HTERT RPE-1 (cell line): ENCODE measurements around the gene ASPG.

Source experiments
- in situ Hi-C: fragments of 300-500 bp; cut with MboI; formaldehyde crosslinking; loops from 4 replicates; pipeline ENCODE4 v1.14.3; 2020; ENCODE audit warnings: low sequenced_read_pairs

ASPG gene

DNA sequence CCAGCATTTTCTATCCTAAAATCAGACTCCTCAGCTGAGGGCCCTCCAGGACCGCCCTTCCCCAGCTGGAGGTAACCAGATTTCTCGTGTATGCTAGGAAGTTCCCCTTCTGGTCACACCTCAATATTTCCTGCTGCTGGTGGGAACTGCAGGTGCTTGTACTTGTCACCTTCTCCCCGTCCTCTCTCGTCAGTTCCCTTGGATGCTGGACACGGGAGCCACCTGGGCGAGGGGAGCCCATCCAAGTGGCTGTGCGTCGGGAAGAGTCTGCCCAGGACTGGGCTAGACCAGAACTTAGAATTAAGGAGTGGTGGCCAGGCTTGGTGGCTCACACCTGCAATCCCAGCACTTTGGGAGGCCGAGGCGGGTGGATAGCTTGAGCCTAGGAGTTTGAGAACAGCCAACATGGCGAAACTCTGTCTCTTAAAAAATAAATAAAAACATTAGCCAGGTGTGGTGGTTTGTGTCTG is 29.7 kb downstream of the ASPG start:
- in situ Hi-C loops, result no loop called here

- in situ Hi-C loops, result no loop called here
Observed at GRCh38 chr14:104115691-104116287, 30.3 kb downstream of the ASPG start.

GRCh38 chr14:104116288-104116755 is 30.8 kb downstream of the ASPG start:
- in situ Hi-C loops, result no loop called here

GRCh38 chr14:104116756-104117340 is 31.3 kb downstream of the ASPG start:
- in situ Hi-C loops, result no loop called here

DNA sequence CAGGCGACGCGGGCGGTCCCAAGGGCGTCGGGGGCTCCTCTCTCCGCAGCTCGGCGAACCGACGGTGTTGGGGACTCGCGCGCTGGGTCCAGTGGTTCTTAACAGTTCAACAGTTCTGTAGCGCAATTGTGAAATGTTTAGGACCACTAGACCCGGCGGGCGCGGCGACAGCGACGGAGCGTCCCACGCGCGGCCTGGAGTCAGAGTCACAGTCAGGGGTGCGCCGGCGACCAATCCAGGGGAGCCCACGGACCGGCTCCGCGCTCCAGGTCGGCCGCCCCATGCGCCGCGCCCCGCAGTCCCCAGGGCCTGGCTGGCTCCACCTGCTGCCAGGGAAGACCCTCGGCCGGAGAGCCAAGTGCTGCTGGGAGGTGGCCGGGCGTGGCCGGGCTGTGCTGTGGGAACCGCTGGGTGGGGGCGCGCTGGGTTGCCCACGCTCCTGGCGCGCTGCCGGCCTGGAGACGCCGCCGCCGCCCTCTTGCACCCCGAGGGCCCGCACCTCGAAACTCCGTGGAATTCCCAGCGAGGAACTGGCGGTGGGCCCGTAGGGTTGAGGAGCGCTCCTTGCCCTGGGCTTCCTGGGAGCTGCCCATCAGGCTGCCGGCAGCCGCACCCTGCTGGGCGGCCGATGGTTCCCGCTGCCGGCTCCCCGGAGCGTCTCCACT is 32.0 kb downstream of the ASPG start:
- in situ Hi-C loops, result no loop called here

- in situ Hi-C loops, result no loop called here
Observed at GRCh38 chr14:104118006-104118844, 32.7 kb downstream of the ASPG start.

DNA sequence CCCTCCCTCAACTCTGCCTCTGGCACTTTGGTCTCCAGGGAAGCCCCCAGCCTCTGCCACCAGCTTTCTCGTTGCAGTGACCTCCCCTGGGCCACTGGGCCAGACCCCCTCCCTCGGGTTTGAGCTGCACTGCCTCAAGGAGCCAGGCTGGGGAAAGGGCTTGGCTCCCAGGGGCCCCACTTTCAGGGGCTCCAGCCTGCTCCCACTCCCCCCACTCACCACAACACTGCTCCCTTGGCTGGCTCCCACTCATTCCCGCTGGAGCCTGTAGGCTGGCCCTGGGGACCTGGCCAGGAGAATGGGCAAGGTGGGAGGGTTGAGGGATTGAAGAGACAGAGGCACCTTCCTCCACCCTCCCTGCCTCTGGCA is 33.6 kb downstream of the ASPG start:
- in situ Hi-C loops, result no loop called here

GRCh38 chr14:104119488-104120251 is 34.2 kb downstream of the ASPG start:
- in situ Hi-C loops, result no loop called here

- in situ Hi-C loops, result no loop called here
Observed at GRCh38 chr14:104120281-104120741, 34.8 kb downstream of the ASPG start.

DNA sequence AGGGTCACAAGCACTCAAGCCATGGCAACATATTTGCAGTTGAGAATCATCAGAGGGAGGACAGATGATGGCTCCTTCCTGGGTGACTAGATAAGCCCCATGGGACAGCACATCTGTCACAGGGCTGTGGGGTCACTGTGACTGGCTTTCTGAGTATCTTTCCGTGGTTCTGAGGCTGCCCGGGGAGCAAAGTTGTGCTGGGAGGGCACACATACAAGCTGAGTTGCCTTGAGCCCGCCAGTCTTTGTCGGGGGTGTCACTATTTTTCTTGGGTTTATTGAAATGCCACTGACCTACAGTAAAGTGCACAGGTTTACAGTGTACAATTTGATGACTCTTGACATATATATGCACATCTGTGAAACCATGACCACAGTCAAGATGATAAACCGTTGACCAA is 35.6 kb downstream of the ASPG start:
- in situ Hi-C loops, result no loop called here

- in situ Hi-C loops, result no loop called here
Observed at GRCh38 chr14:104123879-104124278, 38.4 kb downstream of the ASPG start.

- in situ Hi-C loops, result no loop called here
Observed at GRCh38 chr14:104125011-104125410, 39.5 kb downstream of the ASPG start.

GRCh38 chr14:104126753-104127152 is 41.3 kb downstream of the ASPG start:
- in situ Hi-C loops, result no loop called here

DNA sequence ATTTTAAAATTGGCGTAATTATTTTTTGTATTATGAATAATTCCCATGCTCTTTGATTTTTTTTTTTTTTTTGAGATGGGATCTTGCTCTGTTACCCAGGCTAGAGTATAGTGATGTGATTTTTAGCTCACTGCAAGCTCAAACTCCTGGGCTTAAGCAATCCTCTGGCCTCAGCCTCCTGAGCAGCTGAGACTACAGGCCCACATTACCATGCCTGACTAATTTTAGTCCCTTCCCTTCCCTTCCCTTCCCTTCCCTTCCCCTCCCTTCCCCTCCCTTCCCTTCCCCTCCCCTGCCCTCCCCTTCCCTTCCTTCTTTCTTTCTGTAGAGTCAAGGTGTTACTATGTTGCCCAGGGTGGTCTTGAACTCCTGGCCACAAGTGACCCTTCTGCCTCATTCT is 43.5 kb downstream of the ASPG start:
- in situ Hi-C loops, result no loop called here

DNA sequence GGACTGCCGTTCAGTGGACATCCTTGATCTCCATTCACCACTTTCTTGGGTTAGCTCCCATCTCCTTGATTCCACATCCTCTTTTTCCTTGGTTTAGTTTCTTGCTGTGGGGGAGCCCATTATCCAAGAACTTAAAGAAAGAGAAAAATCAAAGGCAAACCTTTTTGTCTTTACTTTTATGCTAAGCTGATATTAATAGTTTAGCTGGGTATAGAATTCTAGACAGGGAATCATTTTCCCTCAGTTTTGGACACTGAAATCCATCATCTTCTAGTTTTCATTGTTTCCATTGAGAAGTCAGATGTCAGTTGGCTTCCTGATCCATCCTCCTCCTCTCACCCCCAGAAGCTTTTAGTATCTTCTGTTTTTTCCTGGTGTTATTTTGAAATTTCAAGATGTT is 44.1 kb downstream of the ASPG start:
- in situ Hi-C loops, result no loop called here

GRCh38 chr14:104130974-104131651 is 45.6 kb downstream of the ASPG start:
- in situ Hi-C loops, result no loop called here

DNA sequence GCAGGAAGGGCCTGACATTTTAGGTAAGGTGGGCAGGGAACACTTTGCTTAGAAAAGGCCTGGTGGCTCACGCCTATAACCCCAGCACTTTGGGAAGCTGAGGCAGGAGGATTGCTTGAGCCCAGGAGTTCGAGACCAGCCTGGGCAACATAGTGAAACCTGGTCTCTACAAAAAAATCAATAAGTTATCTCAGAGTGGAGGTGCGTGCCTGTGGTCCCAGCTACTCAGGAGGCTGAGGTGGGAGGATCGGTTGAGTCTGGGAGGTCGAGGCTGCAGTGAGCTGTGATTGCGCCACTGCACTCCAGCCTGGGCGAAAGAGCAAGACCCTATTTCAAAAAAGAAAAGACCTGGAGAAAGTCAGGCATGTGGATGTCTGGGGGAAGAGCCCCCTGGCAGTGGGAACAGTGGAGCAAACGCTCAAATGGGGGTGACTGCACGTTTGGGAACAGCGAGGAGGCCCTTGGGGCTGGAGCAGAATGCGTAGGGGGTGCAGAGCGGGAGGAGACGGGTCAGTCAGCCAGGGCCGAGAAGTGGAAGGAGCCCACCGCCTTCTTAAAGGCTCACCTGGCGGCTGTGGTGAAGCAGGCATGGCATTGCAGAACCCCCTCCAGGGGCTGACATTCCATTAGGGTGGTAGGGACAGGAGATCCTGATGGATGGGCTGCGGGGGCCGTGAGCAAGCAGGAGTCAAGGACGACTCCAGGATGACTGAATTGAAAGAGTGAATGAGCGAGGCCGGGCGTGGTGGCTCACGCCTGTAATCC is 46.6 kb downstream of the ASPG start:
- in situ Hi-C loops, result no loop called here

DNA sequence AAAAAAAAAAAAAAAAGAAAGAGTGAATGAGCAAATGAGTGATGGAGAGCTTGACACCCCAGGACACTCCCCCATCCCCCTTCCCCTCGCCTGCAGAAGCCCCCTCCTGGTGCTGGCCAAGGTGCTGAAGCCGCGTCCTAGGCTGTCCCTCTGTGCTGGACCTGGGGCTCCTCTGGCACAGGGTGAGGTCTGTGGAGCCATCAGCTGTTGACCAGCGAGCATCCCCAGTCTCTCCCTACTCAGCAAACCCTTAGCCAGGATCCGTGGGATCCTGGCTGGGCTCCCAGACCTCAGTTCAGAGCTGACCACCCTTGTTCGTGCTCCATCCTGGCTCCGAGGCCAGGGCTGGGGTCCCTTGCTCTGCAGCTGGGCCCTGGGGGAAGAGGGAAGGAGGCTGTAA is 47.5 kb downstream of the ASPG start:
- in situ Hi-C loops, result no loop called here

DNA sequence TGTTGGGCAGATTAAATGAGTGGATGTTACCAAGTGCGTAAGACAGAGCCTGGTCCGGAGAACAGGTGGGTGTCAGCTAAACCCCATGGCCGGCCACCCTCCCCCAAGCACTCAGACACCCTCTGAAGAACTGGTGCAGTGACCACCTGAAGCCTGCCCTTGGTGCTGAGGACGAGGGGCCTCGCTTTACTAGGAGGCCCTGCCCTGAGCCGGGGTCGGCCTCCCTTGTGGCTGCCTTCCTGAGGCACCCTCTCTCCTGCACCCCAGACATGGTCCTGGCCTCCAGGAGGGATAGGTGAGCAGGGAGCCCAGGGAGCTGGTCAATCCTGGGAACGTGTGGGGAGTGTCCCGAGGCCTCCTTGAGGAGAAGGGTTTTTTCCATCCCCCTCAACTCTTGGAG is 48.0 kb downstream of the ASPG start:
- in situ Hi-C loops, result no loop called here
